Measurements from ENCODE around the gene IGLL5. TPM values are rescaled to one million over a fixed set of nuclear protein-coding genes. Genes with fewer than 3 reads are reported as not detected.

The IGLL5 gene
- total RNA-seq, 1 donor from 2014 or later = not detected

GRCh38 chr22:22927196-22927887 is 39.7 kb downstream of the IGLL5 start:
- DNase-seq = no peak

GRCh38 chr22:22927888-22928665 is 40.5 kb downstream of the IGLL5 start:
- no peak for DNase-seq

- DNase-seq = no peak
Measured at GRCh38 chr22:22928666-22929380, 41.2 kb downstream of the IGLL5 start.

GRCh38 chr22:22929381-22930221 is 42.0 kb downstream of the IGLL5 start:
- no peak for DNase-seq

GRCh38 chr22:22930222-22930497 is 42.5 kb downstream of the IGLL5 start:
- no peak for DNase-seq

- DNase-seq = no peak
Measured at GRCh38 chr22:22930571-22931556, 43.2 kb downstream of the IGLL5 start.

GRCh38 chr22:22931557-22932270 is 44.1 kb downstream of the IGLL5 start:
- no peak for DNase-seq

- no peak for DNase-seq
Measured at GRCh38 chr22:22932512-22932941, 44.9 kb downstream of the IGLL5 start.

GRCh38 chr22:22933100-22933806 is 45.6 kb downstream of the IGLL5 start:
- DNase-seq = no peak

GRCh38 chr22:22933807-22934542 is 46.4 kb downstream of the IGLL5 start:
- no peak for DNase-seq

GRCh38 chr22:22934543-22935055 is 47.0 kb downstream of the IGLL5 start:
- DNase-seq = no peak

GRCh38 chr22:22935056-22935545 is 47.5 kb downstream of the IGLL5 start:
- no peak for DNase-seq

- no peak for DNase-seq
Measured at GRCh38 chr22:22935546-22936157, 48.0 kb downstream of the IGLL5 start.

GRCh38 chr22:22936180-22936914 is 48.7 kb downstream of the IGLL5 start:
- no peak for DNase-seq

- no peak for DNase-seq
Measured at GRCh38 chr22:22936915-22937656, 49.5 kb downstream of the IGLL5 start.

GRCh38 chr22:22937894-22938480 is 50.4 kb downstream of the IGLL5 start:
- DNase-seq = no peak

All from skin of body (tissue), 2 donors.